HPDE6-E6E7 (cell line): ENCODE results near the gene GNB1.
"Not testable (repeated sequence)": the region's sequence is repeated elsewhere in the genome, so short reads cannot be mapped to it uniquely, and the experiment has no call there.

Experiments
- DNase-seq: peaks from one replicate; pipeline ENCODE4 v3.0.0; 2011; ENCODE audit warnings: missing footprints; ENCODE audit errors: extremely low spot score

GNB1 gene

DNA sequence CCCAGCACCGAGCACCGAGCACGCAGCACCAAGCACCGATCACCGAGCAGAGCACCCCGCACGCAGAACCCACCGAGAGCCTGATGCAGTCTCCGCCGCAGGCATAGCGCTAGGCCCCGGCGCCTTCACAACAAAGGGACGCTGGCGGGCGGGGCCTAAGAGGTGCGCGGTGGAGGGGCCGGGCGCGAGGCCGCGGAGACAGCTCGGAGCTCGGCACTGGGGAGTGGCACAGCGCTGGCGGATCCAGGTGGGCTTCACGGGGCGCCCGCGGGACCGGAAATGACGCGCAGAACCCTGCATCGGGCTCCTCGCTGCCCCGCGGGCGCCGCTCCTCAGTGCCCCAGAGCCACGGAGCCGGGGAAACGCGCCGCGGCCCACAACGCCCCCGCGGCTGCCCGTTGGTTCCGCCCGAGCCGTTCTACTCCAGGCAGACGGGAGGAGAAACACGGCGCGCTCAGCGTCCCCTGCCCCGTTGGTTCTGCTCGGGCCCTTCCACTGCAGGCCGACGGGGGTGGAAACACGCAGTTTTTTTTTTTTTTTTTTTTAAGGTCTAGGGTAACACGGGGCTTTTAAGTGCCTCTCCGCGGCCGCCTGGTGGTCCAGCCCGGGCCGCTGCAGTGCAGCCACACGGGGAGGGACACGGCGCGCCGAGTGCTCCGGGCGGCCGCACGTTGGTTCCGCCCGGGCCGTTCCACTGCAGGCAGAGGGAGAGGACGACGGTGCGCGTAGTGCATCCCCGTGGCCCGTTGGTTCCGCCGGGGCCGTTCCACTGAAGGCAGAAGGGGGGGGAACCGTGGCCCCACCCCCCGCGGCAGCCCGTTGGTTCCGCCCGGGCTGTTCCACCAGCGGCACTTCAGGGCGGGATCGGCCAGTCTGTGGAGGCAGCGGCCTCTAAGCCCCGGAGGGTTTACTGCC lies 145.0 kb downstream of the GNB1 start:
- DNase-seq = not testable (repeated sequence)

DNA sequence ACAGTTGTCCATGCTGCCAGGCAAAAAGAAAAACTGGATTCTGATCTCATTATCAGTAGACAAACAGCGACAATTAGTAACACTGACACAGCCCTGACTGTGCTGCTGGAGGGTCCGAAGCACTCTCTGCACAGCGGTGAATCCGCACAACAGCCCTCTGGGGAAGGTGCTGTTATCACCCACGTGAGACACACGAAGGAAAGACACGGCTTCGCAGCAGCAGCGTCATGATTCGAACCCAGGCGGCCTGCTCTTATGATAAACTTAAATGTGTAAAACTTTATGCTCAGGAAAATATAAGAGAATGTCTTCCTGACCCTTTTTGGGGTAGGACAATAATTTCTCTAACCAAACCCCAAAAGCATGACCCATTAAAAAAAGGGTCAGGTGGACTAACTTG lies 148.4 kb downstream of the GNB1 start:
- DNase-seq = not testable (repeated sequence)

GRCh38 chr1:1741013-1741412 lies 149.9 kb downstream of the GNB1 start:
- DNase-seq = peak; percentile 64

- DNase-seq = not testable (repeated sequence)
Measured at GRCh38 chr1:1738799-1739337, 152.0 kb downstream of the GNB1 start.

DNA sequence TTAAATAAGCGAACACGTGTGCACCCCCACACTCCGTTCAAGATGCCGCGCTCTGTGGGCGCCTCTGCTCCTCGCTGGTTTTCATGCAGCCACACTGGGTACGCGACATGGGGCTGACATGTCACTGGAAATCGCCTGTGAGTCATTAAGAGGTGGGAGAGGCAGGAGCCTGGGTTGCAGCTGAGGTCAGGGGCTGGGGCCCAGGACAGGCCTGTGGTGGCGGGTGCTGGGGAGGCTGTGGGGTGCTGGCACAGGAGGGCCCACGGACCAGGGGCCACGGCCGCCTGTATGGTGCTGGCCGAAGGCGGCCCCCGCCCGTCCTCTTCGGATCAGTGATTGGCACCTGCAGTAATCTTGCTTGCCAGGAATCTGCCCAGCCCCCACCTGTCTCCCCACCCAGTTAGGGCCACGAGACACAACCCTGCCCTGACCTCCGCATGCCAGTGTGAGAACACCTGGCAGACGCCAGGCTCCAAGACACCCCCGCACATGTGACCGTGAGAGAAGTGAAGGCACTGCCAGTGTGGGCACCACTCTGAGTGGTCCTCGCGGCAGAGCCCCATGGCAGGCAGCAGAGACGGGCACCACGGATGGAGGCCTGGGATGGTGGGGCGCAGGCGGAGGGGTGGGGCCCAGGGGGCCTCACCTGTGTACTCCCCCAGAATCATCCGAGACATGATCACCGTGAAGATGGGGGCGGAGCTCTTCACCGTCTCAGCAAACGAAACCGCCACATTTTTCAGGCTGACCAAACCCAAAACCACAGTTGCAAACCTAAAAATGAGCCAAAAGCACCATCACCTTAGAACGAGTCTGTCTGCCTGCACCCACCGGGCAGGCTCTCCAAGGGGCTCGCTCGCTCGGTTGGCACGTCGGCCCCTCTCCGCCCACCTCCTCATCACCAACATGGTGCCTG lies 153.0 kb downstream of the GNB1 start:
- DNase-seq = not testable (repeated sequence)
